ENCODE measurements around the gene GPR25.
A peak's percentile ranks its signal among the peaks of the same experiment; 100 is the strongest.

GPR25 gene

GRCh38 chr1:200872446-200873115 is at the start of gene GPR25:
GPR25 (plus strand) TSS chr1:200872981; CDS start chr1:200873038, 57 bp downstream.
- DNase-seq (ENCODE audit: low read depth), result no peak
- no peak for TF ChIP-seq CTCF (conservative IDR thresholded peaks at IDR 0.05; ENCODE audit: low read length)
- no peak within 1 kb of the TSS for H3K4me3 ChIP-seq (ENCODE audit: low read length)

GRCh38 chr1:200831091-200831490 is 41.7 kb upstream of the GPR25 start:
- no peak for TF ChIP-seq CTCF (conservative IDR thresholded peaks at IDR 0.05; ENCODE audit: low read length)
- no peak for DNase-seq (ENCODE audit: low read depth)
- no peak overlapping the region for H3K4me3 ChIP-seq (ENCODE audit: low read length)

GRCh38 chr1:200834383-200834782 is 38.4 kb upstream of the GPR25 start:
- H3K4me3 ChIP-seq (ENCODE audit: low read length), result no peak overlapping the region
- TF ChIP-seq CTCF (conservative IDR thresholded peaks at IDR 0.05; ENCODE audit: low read length), result no peak
- no peak for DNase-seq (ENCODE audit: low read depth)

- no peak for TF ChIP-seq CTCF (conservative IDR thresholded peaks at IDR 0.05; ENCODE audit: low read length)
- DNase-seq (ENCODE audit: low read depth), result no peak
- no peak overlapping the region for H3K4me3 ChIP-seq (ENCODE audit: low read length)
Measured at GRCh38 chr1:200836213-200836612, 36.6 kb upstream of the GPR25 start.

GRCh38 chr1:200837931-200838571 is 34.7 kb upstream of the GPR25 start:
- peak; percentile 50 for TF ChIP-seq CTCF (conservative IDR thresholded peaks at IDR 0.05; ENCODE audit: low read length)
- H3K4me3 ChIP-seq (ENCODE audit: low read length), result no peak overlapping the region
- DNase-seq (ENCODE audit: low read depth), result peak; percentile 58

GRCh38 chr1:200838676-200839445 is 33.9 kb upstream of the GPR25 start:
- peak; percentile 71 for DNase-seq (ENCODE audit: low read depth)
- no peak for TF ChIP-seq CTCF (conservative IDR thresholded peaks at IDR 0.05; ENCODE audit: low read length)
- no peak overlapping the region for H3K4me3 ChIP-seq (ENCODE audit: low read length)

All from AG10803 (cell line).